GM19351 (cell line): ENCODE measurements around the gene NAALADL1.
"Not testable (repeated sequence)": the region's sequence is repeated elsewhere in the genome, so short reads cannot be mapped to it uniquely, and the experiment has no call there.

Experiments used
- ATAC-seq: cut with Tn5 transposase; IDR thresholded peaks from one replicate; pipeline ENCODE4 v1.9.1; 2021; ENCODE audit warnings: mild to moderate bottlenecking, moderate library complexity; ENCODE audit not compliant: unreplicated experiment

NAALADL1 gene

DNA sequence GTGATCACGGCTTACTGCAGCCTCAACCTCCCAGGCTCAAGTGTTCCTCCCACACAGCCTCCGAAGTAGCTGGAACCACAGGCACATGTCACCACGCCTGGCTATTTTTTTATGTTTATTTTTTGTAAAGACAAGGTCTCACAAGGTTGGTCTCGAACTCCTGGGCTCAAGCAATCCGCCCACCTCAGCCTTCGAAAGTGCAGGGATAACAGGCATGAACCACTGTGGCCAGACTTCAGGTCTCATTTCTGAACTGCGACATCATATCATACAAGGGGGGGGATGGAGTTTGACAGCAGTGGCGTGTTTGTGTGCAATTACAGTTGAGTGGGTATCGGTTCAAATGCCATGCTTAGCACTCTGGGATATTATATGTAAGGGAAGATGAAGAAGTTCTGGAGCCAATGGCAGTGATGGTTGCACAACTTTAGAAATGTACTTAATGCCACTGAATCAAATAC, 6.9 kb downstream of the NAALADL1 start:
- ATAC-seq, result no peak

GRCh38 chr11:65047581-65048422, 10.6 kb downstream of the NAALADL1 start:
- ATAC-seq, result no peak

GRCh38 chr11:65045728-65046127, 12.6 kb downstream of the NAALADL1 start:
- no peak for ATAC-seq

DNA sequence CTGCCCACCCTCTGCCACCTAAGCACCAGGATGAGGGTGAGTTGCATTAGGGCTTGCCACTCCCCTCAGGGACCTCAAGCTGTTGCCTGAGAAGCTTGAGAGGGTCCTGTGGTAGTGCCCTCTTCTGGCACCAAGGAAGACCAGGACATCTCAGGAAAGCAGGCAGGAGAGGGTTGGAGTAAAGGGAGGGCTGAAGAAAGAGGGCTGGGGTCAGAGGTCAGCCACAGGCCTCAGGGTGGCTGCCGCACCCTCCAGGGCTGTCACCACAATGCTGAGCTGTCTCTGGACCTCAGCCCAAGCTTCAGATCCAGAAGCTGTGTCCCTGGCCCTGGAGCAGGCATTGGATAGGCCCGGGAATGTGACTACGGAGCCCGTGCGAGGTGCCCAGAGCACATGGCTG, 13.3 kb downstream of the NAALADL1 start:
- no peak for ATAC-seq

DNA sequence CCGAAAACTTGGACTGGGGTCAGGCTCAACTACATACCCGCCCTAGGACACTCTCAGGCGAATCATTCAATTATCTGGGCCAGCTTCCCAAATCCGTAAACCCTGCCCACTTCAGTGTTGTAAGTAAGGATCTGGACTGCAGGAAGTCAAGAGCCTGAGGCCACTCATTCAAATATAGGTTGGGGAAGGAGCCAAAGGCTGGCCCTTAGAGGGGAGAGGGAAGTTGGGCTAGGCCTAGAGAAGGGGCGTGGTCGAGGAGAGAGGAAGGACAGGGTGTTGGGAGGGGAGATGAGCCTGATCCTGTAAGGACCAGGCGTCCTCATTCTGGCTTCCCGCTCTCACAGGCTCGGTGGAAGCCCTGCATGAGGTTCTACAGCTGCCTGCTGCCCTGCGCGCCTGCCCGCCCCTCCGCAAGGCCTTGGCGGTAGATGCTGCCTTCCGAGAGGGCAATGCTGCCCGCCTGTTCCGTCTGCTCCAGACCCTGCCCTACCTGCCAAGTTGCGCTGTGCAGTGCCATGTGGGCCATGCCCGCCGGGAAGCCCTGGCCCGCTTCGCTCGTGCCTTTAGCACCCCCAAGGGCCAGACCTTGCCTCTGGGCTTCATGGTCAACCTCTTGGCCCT, 14.4 kb downstream of the NAALADL1 start:
- ATAC-seq, result no peak

DNA sequence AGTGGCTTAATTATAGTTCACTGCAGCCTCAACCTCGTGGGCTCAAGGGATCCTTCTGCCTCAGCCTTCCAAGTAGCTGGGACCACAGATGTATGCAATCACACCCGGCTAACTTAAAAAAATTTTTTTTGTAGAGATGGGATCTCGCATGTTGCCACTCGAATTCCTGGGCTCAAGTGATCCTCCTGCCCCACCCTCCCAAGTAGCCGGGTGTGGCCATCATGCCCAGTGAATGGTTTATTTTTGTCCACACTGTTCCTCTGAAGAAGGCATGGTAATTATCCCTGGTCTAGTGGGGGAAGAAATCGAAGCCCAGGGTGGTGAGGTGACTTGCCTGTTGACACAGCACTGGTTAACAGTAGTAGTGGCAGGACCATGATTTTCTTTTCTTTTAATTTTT, 15.5 kb downstream of the NAALADL1 start:
- ATAC-seq, result no peak

GRCh38 chr11:65040847-65041622, 17.3 kb downstream of the NAALADL1 start, which contains the start of gene SAC3D1:
Gene SAC3D1, plus strand, starts transcription at chr11:65041210. Its CDS starts 83 bp downstream, at chr11:65041293.
- ATAC-seq, result peak; percentile 86

DNA sequence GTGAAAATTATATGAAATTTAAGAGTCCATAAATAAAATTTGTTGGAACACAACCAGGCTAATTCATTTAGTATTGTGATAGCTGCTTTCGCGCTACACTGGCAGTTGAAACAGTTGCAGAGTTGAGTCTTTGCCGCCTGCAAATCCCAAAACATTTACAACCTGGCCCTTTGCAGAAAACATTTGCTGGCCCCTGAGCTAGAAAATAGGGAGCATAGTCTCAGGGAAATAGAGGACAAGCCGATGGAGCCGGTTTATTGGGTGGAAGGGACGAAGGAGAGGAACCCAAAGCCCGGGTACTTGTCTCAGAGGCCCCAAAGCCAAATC, 17.9 kb downstream of the NAALADL1 start:
- no peak for ATAC-seq

GRCh38 chr11:65036931-65037330, 21.4 kb downstream of the NAALADL1 start:
- ATAC-seq, result no peak

- ATAC-seq, result no peak
Observed at GRCh38 chr11:65035579-65035978, 22.8 kb downstream of the NAALADL1 start.

GRCh38 chr11:65034423-65034822, 23.9 kb downstream of the NAALADL1 start:
- no peak for ATAC-seq

DNA sequence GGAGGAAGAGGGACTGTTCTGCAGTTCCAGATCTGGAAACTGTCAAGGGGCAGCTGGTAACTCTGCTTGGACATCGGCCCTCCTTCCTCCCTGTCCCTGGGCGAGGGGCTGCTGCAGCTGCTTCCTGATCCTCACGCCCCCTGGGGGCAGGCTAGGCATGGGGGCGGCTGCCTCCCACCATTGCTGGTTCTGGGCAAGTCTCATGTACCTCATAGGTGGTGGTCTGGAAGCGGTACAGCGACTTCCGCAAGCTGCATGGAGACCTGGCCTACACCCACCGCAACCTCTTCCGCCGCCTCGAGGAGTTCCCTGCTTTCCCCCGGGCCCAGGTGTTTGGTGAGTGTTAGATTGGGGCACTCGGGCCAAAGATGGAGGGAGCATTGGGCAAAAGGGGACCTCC, 26.1 kb downstream of the NAALADL1 start:
- no peak for ATAC-seq

GRCh38 chr11:65027213-65028067, 30.9 kb downstream of the NAALADL1 start, which contains the start of gene SNX15:
Gene SNX15, plus strand, starts transcription at chr11:65027439. Its CDS starts 99 bp downstream, at chr11:65027538.
- peak; percentile 83 for ATAC-seq

DNA sequence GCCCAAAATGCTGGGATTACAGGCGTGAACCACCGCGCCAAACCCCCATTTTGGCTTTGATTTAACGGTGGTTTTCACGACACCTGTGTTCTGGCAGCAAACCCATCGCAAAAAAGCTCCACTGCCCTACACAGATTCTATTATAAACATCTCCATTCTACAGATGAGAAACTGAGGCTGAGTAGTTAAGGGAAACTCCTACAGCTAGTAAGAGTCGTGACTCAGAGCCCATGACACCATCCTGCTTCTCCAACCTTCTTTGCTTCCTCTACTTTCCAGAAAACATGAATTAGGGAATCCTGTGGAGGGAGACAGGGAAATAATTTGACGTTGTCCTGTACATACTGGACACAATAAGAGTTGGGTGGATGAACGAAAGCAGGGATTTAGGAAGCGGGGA, 31.5 kb downstream of the NAALADL1 start:
- ATAC-seq, result no peak

DNA sequence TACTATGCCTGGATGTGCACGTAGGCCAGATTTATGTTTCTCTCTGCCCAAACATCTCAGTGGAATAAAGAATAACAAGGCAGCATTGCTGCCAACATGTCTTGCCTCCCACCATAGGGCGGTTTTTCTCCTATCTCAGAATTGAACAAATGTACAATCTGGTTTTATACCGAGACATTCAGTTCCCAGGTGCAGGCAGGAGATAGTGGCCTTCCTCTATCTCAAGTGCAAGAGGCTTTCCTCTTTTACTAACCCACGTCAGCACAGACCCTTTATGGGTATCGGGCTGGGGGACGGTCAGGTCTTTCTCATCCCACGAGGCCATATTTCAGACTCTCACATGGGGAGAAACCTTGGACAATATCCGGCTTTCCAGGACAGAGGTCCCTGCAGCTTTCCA, 34.9 kb downstream of the NAALADL1 start:
- not testable (repeated sequence) for ATAC-seq

DNA sequence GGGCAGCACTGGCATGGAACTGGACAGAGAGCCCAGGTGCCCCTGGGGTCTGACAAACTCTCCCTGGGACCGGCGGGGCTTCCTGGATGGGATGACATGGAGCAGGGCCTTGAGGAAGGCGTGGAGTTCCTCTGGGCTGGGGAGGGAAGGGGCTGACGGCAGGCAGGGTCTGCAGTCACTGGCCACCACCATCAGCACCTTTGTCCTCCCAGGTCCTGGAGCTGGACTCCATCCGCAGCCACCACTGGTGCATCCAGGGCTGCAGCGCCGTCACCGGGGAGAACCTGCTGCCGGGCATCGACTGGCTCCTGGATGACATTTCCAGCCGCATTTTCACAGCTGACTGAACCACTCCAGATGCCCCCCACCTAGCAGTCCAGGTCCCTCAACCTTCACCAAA, 36.8 kb downstream of the NAALADL1 start:
- ATAC-seq, result no peak

- no peak for ATAC-seq
Observed at GRCh38 chr11:65021003-65021402, 37.4 kb downstream of the NAALADL1 start.

- ATAC-seq, result no peak
Observed at GRCh38 chr11:65019824-65020223, 38.5 kb downstream of the NAALADL1 start.

DNA sequence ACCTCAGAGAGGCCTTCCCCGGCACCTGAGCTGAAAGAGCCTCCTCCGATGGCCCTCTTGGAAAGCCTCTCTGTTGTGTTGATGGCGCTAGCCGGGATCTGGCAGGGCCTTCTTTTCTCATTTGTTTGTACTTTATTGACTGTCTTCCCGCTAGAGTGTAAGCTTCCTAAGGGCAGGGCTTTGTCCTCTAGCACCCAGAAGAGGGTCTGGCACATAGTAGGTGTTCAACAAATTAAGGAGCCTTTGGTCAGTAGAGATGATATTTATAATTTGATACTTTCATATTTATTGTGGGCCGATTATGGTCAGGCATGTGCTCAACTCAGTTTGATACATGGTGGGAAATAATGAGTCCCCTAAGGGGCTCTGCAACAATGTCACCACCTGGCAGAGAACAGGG, 40.4 kb downstream of the NAALADL1 start:
- ATAC-seq, result no peak

GRCh38 chr11:65016705-65017104, 41.6 kb downstream of the NAALADL1 start:
- no peak for ATAC-seq
